ENCODE measurements around the gene ACOT13. TPM values are rescaled to one million over a fixed set of nuclear protein-coding genes. Genes with fewer than 3 reads are reported as not detected.

The ACOT13 gene
- total RNA-seq, 2 experiments from 2014 or later: 28.9 to 33.6 TPM

- TF ChIP-seq, protein P1, sequence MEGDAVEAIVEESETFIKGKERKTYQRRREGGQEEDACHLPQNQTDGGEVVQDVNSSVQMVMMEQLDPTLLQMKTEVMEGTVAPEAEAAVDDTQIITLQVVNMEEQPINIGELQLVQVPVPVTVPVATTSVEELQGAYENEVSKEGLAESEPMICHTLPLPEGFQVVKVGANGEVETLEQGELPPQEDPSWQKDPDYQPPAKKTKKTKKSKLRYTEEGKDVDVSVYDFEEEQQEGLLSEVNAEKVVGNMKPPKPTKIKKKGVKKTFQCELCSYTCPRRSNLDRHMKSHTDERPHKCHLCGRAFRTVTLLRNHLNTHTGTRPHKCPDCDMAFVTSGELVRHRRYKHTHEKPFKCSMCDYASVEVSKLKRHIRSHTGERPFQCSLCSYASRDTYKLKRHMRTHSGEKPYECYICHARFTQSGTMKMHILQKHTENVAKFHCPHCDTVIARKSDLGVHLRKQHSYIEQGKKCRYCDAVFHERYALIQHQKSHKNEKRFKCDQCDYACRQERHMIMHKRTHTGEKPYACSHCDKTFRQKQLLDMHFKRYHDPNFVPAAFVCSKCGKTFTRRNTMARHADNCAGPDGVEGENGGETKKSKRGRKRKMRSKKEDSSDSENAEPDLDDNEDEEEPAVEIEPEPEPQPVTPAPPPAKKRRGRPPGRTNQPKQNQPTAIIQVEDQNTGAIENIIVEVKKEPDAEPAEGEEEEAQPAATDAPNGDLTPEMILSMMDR (IDR thresholded peaks at IDR 0.05): no peak
- ChIA-PET CTCF (interaction anchor here (0.9 to 1.9 kb wide), 10 partner anchors 10 to 299 kb away, joined by 3 to 8 read pairs (median 4); no protein-coding TSS in a partner anchor), POLR2A (interaction anchor here (0.7 to 3.2 kb wide), 10 partner anchors 9 to 420 kb away, joined by 3 to 22 read pairs (median 4); partner anchors contain the start of gene GMNN)
- H3K36me3 Mint-ChIP-seq (ENCODE audit: low read depth): peaks cover 66% of the 10 kb centered on the region
- DNase-seq (no peak), ATAC-seq (no peak)
- peaks cover 47% of the 10 kb centered on the region for H3K4me1 Mint-ChIP-seq (ENCODE audit: low read depth)
- H3K27me3 Mint-ChIP-seq: no peaks in the 10 kb centered on the region
- H3K9me3 Mint-ChIP-seq: no peaks in the 10 kb centered on the region
- peak overlapping the region; percentile 98 for H3K4me3 Mint-ChIP-seq
- peak overlapping the region; percentile 94 for H3K27ac Mint-ChIP-seq
- intact Hi-C loops (cut with micrococcal nuclease): loop anchor here (5.0 kb wide), 1 partner anchor 299 kb away; no protein-coding TSS in a partner anchor
Observed at GRCh38 chr6:24718449-24719124, 51.7 kb downstream of the ACOT13 start.

DNA sequence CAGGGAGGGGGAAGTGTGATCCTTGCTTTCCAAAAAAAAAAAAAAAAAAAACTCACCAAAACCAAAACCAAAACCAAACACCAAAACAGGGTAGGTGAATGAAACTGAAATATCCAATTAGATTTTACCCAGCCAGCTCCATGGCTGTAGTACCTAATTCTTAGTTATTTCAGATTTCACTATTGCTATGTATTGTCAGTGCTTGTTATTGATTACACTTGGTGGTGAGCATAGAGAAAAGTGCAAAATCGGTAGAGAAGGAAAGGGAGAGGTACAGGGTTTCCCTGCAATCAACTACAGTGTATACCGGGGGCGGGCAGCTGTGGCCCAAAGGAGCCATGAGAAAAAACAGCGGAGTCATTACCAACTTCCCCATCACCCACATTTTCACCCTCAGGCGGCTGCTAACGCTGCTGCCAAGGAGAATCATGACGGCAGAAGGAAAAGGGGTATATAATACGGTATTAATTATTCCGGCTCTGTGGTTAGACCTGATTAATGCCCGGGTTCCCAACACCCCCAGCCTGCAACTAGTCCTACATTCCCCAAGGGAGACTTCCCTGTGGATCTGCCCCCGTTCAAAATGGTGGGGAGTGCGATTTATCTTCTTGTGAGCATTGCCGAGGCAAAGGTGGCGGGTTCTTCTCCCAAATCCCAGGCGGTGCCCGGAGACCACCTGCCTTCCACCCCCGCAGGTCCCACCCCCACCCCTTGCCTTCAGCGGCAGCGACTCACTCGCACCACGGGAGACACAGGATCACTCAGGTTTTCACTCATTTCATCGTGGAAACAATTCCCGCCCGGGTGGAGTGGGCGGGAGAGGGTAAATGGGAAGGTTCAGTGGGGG is 52.5 kb downstream of the ACOT13 start, which contains the start of gene C6orf62:
Gene C6orf62, minus strand, starts transcription at position 30 of the 847 bp plus-strand sequence. CDS start 486 bp downstream, outside the sequence.
- Mint-ChIP-seq H3K27me3 (no peaks in the 10 kb centered on the region), H3K4me3 (peak within 1 kb of the TSS; percentile 98), H3K4me1 (ENCODE audit: low read depth) (peaks cover 40% of the 10 kb centered on the region), H3K36me3 (ENCODE audit: low read depth) (peaks cover 59% of the 10 kb centered on the region), H3K27ac (peak within 1 kb of the TSS; percentile 94), H3K9me3 (no peaks in the 10 kb centered on the region)
- CTCF ChIA-PET: interaction anchor here (1.0 to 1.9 kb wide), 5 partner anchors 9 to 299 kb away, joined by 3 to 6 read pairs (median 4); no protein-coding TSS in a partner anchor
- ATAC-seq (no peak), DNase-seq (peak; percentile 79)
- TF ChIP-seq, protein P1 (IDR thresholded peaks at IDR 0.05): no peak
- POLR2A ChIA-PET: interaction anchor here (0.7 to 3.2 kb wide), 10 partner anchors 10 to 419 kb away, joined by 3 to 22 read pairs (median 4); partner anchors contain the start of gene GMNN
- intact Hi-C loops (cut with micrococcal nuclease): loop anchor here (5.0 kb wide), 1 partner anchor 298 kb away; no protein-coding TSS in a partner anchor

DNA sequence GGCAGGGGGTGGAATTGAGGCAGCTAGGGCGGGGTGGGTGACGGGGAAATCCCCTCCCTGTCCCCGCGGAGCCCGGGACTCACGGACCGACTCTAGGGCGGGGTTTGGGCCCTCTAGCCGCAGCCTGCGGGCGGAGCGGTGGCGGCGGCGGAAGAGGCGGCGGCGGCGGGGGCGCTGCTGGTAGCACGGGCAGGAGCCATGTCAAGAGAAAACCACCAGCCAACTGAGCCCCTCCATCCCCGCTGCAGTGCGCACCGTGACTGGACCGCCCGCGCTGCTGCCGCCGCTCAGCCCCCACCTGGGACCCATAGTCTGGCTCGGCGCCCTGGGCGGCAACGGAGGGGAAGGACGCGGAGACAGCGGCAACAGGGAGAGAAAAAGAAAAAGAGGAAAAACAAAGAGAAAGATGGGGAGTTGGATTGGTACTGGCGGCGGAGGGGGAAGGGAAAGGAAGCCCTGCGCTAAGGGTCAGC is 53.3 kb downstream of the ACOT13 start:
- peaks cover 53% of the 10 kb centered on the region for H3K36me3 Mint-ChIP-seq (ENCODE audit: low read depth)
- intact Hi-C loops (cut with micrococcal nuclease): loop anchor here (5.0 kb wide), 1 partner anchor 47 kb away; no protein-coding TSS in a partner anchor
- H3K9me3 Mint-ChIP-seq: no peaks in the 10 kb centered on the region
- TF ChIP-seq, protein P1 (IDR thresholded peaks at IDR 0.05): no peak
- H3K4me3 Mint-ChIP-seq: peak overlapping the region; percentile 98
- ChIA-PET CTCF (interaction anchor here (1.9 kb wide), 1 partner anchor 47 kb away, joined by 6 read pairs; no protein-coding TSS in a partner anchor), POLR2A (interaction anchor here (2.8 to 3.2 kb wide), 2 partner anchors 11 to 55 kb away, joined by 10 to 22 read pairs; no protein-coding TSS in a partner anchor)
- peak; percentile 76 for DNase-seq
- peak; percentile 4 for ATAC-seq
- no peaks in the 10 kb centered on the region for H3K27me3 Mint-ChIP-seq
- peaks cover 35% of the 10 kb centered on the region for H3K4me1 Mint-ChIP-seq (ENCODE audit: low read depth)
- peak overlapping the region; percentile 94 for H3K27ac Mint-ChIP-seq

GRCh38 chr6:24720604-24721460 is 54.0 kb downstream of the ACOT13 start:
- Mint-ChIP-seq H3K4me3 (peak overlapping the region; percentile 98), H3K9me3 (no peaks in the 10 kb centered on the region), H3K4me1 (ENCODE audit: low read depth) (peaks cover 28% of the 10 kb centered on the region), H3K36me3 (ENCODE audit: low read depth) (peaks cover 46% of the 10 kb centered on the region), H3K27me3 (no peaks in the 10 kb centered on the region), H3K27ac (peak overlapping the region; percentile 94)
- TF ChIP-seq, protein P1 (IDR thresholded peaks at IDR 0.05): no peak
- ATAC-seq (peak; percentile 86), DNase-seq (peak; percentile 100)
- intact Hi-C loops (cut with micrococcal nuclease): loop anchor here (1.0 to 5.0 kb wide), 2 partner anchors 22 to 46 kb away; no protein-coding TSS in a partner anchor
- CTCF ChIA-PET: interaction anchor here (1.5 to 1.9 kb wide), 3 partner anchors 22 to 46 kb away, joined by 5 to 6 read pairs (median 5); no protein-coding TSS in a partner anchor
- POLR2A ChIA-PET: interaction anchor here (1.0 to 2.8 kb wide), 6 partner anchors 17 to 56 kb away, joined by 3 to 12 read pairs (median 7); partner anchors contain the start of gene GMNN
